CD8-positive, alpha-beta memory T cell (primary cell): ENCODE results near the gene B4GALNT2. TPM values are rescaled to one million over a fixed set of nuclear protein-coding genes. Genes with fewer than 3 reads are reported as not detected.
A peak's percentile ranks its signal among the peaks of the same experiment; 100 is the strongest.
"Not testable (repeated sequence)": the region's sequence is repeated elsewhere in the genome, so short reads cannot be mapped to it uniquely, and the experiment has no call there.

Source experiments
- CTCF ChIA-PET: fragments of 350-600 bp; sonication (Branson Sonifier 250); formaldehyde crosslinking; loops from one replicate; lab custom pipeline; 2021; ENCODE audit warnings: antibody characterized with exemption; lab: Charles Lee
- POLR2A ChIA-PET: fragments of 350-600 bp; sonication (Branson Sonifier 250); formaldehyde crosslinking; loops from one replicate; lab custom pipeline; 2021; ENCODE audit warnings: antibody characterized with exemption; lab: Charles Lee
- DNase-seq, 5 donors: peaks; one replicate each; pipeline versions ENCODE4 v3.0.0 to v3.0.0-alpha.2; 2020 to 2022; ENCODE audit warnings: mixed read lengths in 1 of 5
- H3K27ac ChIP-seq: one replicate; pipeline ENCODE4 v1.7.0; 2013; ENCODE audit warnings: low read depth, mild to moderate bottlenecking, low read length, moderate library complexity
- H3K27me3 ChIP-seq: 2 replicates; pipeline ENCODE4 v1.7.0; 2013; ENCODE audit warnings: low read length, mild to moderate bottlenecking; ENCODE audit not compliant: insufficient read depth, poor library complexity, severe bottlenecking
- H3K36me3 ChIP-seq: 2 replicates; pipeline ENCODE4 v1.7.0; 2013; ENCODE audit warnings: mild to moderate bottlenecking, low read length, moderate library complexity; ENCODE audit not compliant: insufficient read depth
- H3K4me1 ChIP-seq: 2 replicates; pipeline ENCODE4 v1.7.0; 2013; ENCODE audit warnings: mild to moderate bottlenecking, low read length, moderate library complexity; ENCODE audit not compliant: insufficient read depth
- H3K4me3 ChIP-seq: 2 replicates; pipeline ENCODE4 v1.7.0; 2013; ENCODE audit warnings: mild to moderate bottlenecking, low read length
- H3K9me3 ChIP-seq: 2 replicates; pipeline ENCODE4 v1.7.0; 2013; ENCODE audit warnings: mild to moderate bottlenecking, low read length
- H3K27ac Mint-ChIP-seq, 8 donors: one replicate each; pipeline ENCODE4 v1.8.0; 2020 to 2021; ENCODE audit warnings: mixed read lengths in 8 of 8, mild to moderate bottlenecking in 6 of 8, inconsistent platforms in 3 of 8, moderate library complexity in 3 of 8
- H3K27me3 Mint-ChIP-seq, 2 donors: one replicate each; pipeline ENCODE4 v1.8.0; 2020 to 2021; ENCODE audit warnings: mixed read lengths in 2 of 2, mild to moderate bottlenecking in 1 of 2, moderate library complexity in 1 of 2
- H3K36me3 Mint-ChIP-seq, 3 donors: one replicate each; pipeline ENCODE4 v1.8.0; 2020 to 2021; ENCODE audit warnings: mixed read lengths in 3 of 3, inconsistent platforms in 1 of 3, mild to moderate bottlenecking in 1 of 3
- H3K4me1 Mint-ChIP-seq, 3 donors: one replicate each; pipeline ENCODE4 v1.8.0; 2020 to 2021; ENCODE audit warnings: mixed read lengths in 3 of 3, inconsistent platforms in 1 of 3, mild to moderate bottlenecking in 1 of 3
- H3K4me3 Mint-ChIP-seq, 7 donors: one replicate each; pipeline ENCODE4 v1.8.0; 2020 to 2021; ENCODE audit warnings: mixed read lengths in 7 of 7, mild to moderate bottlenecking in 6 of 7, moderate library complexity in 4 of 7, inconsistent platforms in 2 of 7
- H3K9me3 Mint-ChIP-seq, 5 donors: one replicate each; pipeline ENCODE4 v1.8.0; 2020 to 2022; ENCODE audit warnings: mixed read lengths in 5 of 5, mild to moderate bottlenecking in 3 of 5, moderate library complexity in 2 of 5, inconsistent platforms in 1 of 5
- polyA plus RNA-seq: library from polyadenylated mRNA; unstranded; fragments of 300-500 nt; fragmentation: Illumina TruSeq; gene quantifications from one replicate; pipeline ENCODE4 v1.2.3, GENCODE V29; 2021
- total RNA-seq, 2 experiments: library from RNA; stranded (reverse); gene quantifications; one replicate each; pipeline ENCODE4 v1.2.3, GENCODE V29; 2021

B4GALNT2 gene
- total and polyA plus RNA-seq, 3 experiments from 2014 or later: not detected

DNA sequence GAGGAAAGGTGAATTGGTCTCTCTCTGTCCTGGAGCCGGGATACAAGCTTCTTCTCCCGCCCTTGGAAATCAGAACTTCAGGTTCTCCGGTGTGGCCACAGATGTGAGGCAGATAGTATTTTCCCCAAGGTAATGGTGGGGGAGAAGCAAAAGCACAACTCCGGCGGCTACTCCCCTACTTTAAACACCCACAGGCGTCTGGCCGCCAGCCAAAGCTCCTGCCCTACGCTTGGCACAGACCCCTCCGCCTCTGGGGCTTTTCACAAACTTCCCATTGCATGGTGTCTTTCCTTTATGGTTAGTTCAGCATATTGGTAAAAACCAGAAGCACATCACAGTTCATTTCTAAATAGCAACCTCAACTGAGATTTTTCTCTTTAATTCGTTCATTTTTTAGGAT is 39.4 kb upstream of the B4GALNT2 start:
- H3K4me3 ChIP-seq: no peak overlapping the region
- Mint-ChIP-seq H3K4me1 (no peaks in the 10 kb centered on the region), H3K36me3 (no peaks in the 10 kb centered on the region), H3K27me3 (peaks cover 0 to 9% of the 10 kb centered on the region in 2 donors), H3K27ac (no peak overlapping the region), H3K4me3 (no peak overlapping the region), H3K9me3 (no peaks in the 10 kb centered on the region)
- DNase-seq: no peak
- no peak overlapping the region for H3K27ac ChIP-seq
- no peaks in the 10 kb centered on the region for H3K27me3 ChIP-seq
- CTCF ChIA-PET: no interaction called here
- no peaks in the 10 kb centered on the region for H3K4me1 ChIP-seq
- no peaks in the 10 kb centered on the region for H3K36me3 ChIP-seq
- H3K9me3 ChIP-seq: no peaks in the 10 kb centered on the region
- POLR2A ChIA-PET: no interaction called here

DNA sequence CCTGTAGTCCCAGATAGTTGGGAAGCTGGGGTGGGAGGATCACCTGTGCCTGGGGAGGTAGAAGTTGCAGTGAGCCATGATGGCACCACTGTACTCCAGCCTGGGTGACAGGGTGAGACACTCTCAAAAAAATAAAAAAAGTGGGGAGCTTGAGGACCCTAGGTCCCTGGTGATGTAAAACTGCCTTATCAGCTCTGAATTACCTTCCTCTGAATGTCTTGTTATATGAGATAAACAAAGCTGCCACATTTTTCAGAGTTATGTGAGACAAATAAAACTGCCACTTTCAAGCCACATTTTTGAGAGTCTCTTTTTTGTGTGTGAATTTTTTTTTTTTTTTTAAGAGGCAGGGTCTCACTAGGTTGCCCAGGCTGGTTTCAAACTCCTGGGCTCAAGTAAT is 32.0 kb upstream of the B4GALNT2 start:
- H3K27me3 Mint-ChIP-seq: peaks cover 6 to 11% of the 10 kb centered on the region in 2 donors
- H3K9me3 ChIP-seq: no peaks in the 10 kb centered on the region
- DNase-seq: no peak
- no peak overlapping the region for H3K4me3 ChIP-seq
- no peak overlapping the region for H3K27ac ChIP-seq
- H3K4me1 ChIP-seq: no peaks in the 10 kb centered on the region
- H3K4me3 Mint-ChIP-seq: no peak overlapping the region
- H3K4me1 Mint-ChIP-seq: no peaks in the 10 kb centered on the region
- no peak overlapping the region for H3K27ac Mint-ChIP-seq
- no peaks in the 10 kb centered on the region for H3K36me3 ChIP-seq
- no peaks in the 10 kb centered on the region for H3K9me3 Mint-ChIP-seq
- ChIA-PET POLR2A (no interaction called here), CTCF (no interaction called here)
- H3K36me3 Mint-ChIP-seq: no peaks in the 10 kb centered on the region
- H3K27me3 ChIP-seq: no peaks in the 10 kb centered on the region

DNA sequence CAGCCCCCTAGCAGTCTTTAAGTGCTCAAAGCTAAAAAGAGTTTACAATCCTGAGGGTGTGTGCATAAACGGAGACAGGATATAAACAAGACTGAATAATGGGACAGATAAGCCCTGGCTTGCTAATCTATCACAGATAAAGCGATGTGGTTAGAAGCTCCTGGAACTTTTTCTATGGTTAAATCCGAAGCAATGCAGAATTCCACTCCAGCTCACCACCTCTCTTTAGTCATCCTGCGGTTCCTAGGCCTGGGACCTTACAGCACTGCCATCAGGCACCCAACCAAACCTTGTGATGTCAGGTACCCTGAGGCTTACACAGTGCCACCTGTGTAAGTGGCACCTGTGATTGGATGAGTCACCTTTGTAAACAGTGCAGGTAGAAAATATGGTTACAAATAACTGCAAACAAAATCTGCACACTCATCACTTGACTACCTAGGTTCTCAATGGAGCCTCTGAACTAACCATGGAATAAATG is 31.5 kb upstream of the B4GALNT2 start:
- no peaks in the 10 kb centered on the region for H3K9me3 ChIP-seq
- no peak overlapping the region for H3K27ac ChIP-seq
- Mint-ChIP-seq H3K27me3 (peaks cover 6 to 11% of the 10 kb centered on the region in 2 donors), H3K36me3 (no peaks in the 10 kb centered on the region), H3K9me3 (no peaks in the 10 kb centered on the region), H3K27ac (no peak overlapping the region), H3K4me1 (no peaks in the 10 kb centered on the region), H3K4me3 (no peak overlapping the region)
- no peaks in the 10 kb centered on the region for H3K27me3 ChIP-seq
- H3K4me1 ChIP-seq: no peaks in the 10 kb centered on the region
- no peak overlapping the region for H3K4me3 ChIP-seq
- H3K36me3 ChIP-seq: no peaks in the 10 kb centered on the region
- POLR2A ChIA-PET: no interaction called here
- CTCF ChIA-PET: no interaction called here
- DNase-seq: no peak

DNA sequence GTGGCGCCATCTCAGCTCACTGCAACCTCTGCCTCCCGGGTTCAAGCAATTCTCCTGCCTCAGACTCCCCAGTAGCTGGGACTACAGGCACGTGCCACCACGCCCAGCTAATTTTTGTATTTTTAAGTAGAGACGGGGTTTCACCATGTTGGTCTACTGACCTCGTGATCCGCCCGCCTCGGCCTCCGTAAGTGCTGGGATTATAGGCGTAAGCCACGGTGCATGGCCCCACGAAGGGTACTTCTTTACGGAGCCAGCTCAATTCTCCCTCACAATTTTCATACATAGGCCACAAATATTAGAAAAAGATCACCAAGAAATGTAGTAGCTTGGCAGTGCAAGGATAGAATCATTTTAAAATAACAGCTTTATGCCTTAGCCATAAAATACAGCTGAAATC is 29.2 kb upstream of the B4GALNT2 start:
- H3K27me3 ChIP-seq, H3K4me3 Mint-ChIP-seq, DNase-seq, H3K4me1 ChIP-seq, H3K27ac ChIP-seq, H3K4me1 Mint-ChIP-seq, H3K9me3 ChIP-seq, H3K27ac Mint-ChIP-seq, H3K4me3 ChIP-seq, H3K9me3 Mint-ChIP-seq, H3K36me3 Mint-ChIP-seq, H3K36me3 ChIP-seq: not testable (repeated sequence)
- CTCF ChIA-PET: interaction anchor here (1.0 kb wide), 1 partner anchor 225 kb away, joined by 3 read pairs; no protein-coding TSS in a partner anchor
- POLR2A ChIA-PET: interaction anchor here (0.5 kb wide), 1 partner anchor 38 kb away, joined by 4 read pairs; no protein-coding TSS in a partner anchor
- H3K27me3 Mint-ChIP-seq: peaks cover 6 to 11% of the 10 kb centered on the region in 2 donors

DNA sequence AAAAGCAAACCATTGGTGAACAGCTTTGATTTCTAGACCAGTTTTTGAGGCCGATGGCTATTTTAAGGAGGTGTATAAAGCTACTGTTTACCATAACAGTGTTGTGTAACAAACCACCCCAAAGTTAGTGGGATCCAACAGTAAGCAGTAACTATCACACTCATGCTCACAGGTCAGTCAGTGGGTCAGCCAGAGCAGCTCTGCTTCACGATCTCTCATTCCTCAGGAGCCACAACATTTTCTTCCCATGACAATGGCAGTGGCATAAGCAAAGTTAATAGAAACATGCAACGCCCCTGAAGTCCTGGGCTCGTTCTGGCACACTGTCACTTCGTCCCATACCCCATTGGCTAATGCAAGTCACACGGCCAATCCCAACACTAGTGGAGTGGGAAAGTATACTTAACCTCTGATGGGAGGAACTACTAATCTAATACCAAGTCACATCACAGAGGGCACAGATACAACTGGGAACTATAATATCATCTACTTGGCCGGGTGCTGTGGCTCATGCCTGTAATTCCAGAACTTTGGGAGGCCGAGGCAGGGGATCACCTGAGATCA is 28.0 kb upstream of the B4GALNT2 start:
- H3K27me3 ChIP-seq: no peaks in the 10 kb centered on the region
- Mint-ChIP-seq H3K4me3 (no peak overlapping the region), H3K9me3 (no peaks in the 10 kb centered on the region), H3K4me1 (peaks cover 0 to 4% (median 1%) of the 10 kb centered on the region in 3 donors), H3K36me3 (no peaks in the 10 kb centered on the region), H3K27me3 (peaks cover 6 to 9% of the 10 kb centered on the region in 2 donors), H3K27ac (peak overlapping the region in 1 of 8 donors; percentile 69)
- no peaks in the 10 kb centered on the region for H3K9me3 ChIP-seq
- ChIA-PET CTCF (no interaction called here), POLR2A (no interaction called here)
- DNase-seq: no peak
- H3K27ac ChIP-seq: no peak overlapping the region
- no peaks in the 10 kb centered on the region for H3K36me3 ChIP-seq
- no peak overlapping the region for H3K4me3 ChIP-seq
- no peaks in the 10 kb centered on the region for H3K4me1 ChIP-seq

DNA sequence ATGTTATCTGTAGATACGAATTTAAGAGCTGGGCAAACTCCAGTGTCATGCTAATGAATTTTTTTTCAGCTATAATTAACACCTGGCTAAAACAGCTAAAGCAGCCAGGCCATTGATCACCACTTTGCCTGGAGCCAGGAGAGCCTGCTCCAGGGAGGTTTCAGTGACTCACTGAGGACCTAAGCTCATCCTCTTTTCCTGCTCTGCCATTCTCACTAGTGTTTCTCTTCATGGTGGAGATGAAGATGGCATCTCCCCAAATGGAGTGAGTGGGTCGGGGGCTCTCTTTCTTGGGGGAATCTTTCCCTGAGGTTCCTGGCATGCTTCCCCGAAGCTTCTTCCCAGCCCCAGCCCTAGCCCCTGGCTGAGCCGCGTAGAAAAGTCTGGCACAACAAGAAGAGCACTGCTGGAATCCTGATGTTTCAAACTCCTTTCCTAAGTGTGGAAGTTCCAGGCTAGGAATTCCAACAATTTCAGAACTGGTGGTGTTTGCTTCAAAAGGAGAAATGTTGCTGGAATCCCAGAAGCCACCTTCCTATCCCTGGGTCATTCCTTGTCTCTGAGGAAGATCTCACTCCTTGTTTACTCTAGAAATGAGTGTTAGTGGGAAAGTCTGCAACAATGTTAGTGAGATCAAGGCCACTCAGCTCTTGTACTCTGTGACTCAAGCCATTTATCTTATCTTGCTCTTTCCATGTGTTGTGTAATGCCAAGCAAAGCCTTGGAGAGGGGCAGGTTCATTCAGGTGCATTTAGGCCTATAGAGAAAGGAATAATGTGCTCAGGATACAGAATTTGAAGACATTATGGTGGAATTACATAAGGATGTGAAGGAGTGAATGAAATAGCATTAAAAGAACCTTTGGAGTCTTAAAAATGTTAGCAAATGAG is 26.0 kb upstream of the B4GALNT2 start:
- no peak overlapping the region for H3K4me3 Mint-ChIP-seq
- H3K27me3 Mint-ChIP-seq: peaks cover 2 to 5% of the 10 kb centered on the region in 2 donors
- H3K36me3 ChIP-seq: no peaks in the 10 kb centered on the region
- DNase-seq: no peak
- H3K27me3 ChIP-seq: no peaks in the 10 kb centered on the region
- no peak overlapping the region for H3K4me3 ChIP-seq
- no peak overlapping the region for H3K27ac Mint-ChIP-seq
- no peaks in the 10 kb centered on the region for H3K9me3 Mint-ChIP-seq
- no peaks in the 10 kb centered on the region for H3K9me3 ChIP-seq
- peaks cover 0 to 4% (median 1%) of the 10 kb centered on the region in 3 donors for H3K4me1 Mint-ChIP-seq
- CTCF ChIA-PET: no interaction called here
- no peaks in the 10 kb centered on the region for H3K4me1 ChIP-seq
- no peak overlapping the region for H3K27ac ChIP-seq
- POLR2A ChIA-PET: no interaction called here
- no peaks in the 10 kb centered on the region for H3K36me3 Mint-ChIP-seq

DNA sequence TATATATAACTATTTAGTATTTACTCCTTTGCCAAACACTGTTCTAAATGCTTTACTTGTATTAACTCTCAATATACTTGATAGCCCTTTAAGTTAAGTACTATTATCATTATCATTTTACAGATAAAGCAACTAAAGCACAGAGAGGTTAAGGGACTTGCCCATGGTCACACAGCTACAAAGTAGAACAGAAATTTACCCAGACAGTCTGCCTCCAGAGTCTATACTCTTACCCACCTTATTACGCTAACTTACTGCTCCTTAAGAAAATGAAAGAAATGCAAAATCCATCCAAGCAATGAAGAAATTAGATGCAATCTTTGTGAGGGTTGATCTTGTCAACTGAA is 25.4 kb upstream of the B4GALNT2 start:
- POLR2A ChIA-PET: no interaction called here
- CTCF ChIA-PET: no interaction called here
- Mint-ChIP-seq H3K9me3 (no peaks in the 10 kb centered on the region), H3K4me3 (no peak overlapping the region), H3K27me3 (peaks cover 0 to 2% of the 10 kb centered on the region in 2 donors), H3K4me1 (peaks cover 0 to 4% (median 1%) of the 10 kb centered on the region in 3 donors), H3K36me3 (no peaks in the 10 kb centered on the region), H3K27ac (peak overlapping the region in 1 of 8 donors; percentile 38)
- DNase-seq: no peak
- no peak overlapping the region for H3K27ac ChIP-seq
- H3K4me1 ChIP-seq: no peaks in the 10 kb centered on the region
- no peak overlapping the region for H3K4me3 ChIP-seq
- H3K27me3 ChIP-seq: no peaks in the 10 kb centered on the region
- H3K36me3 ChIP-seq: no peaks in the 10 kb centered on the region
- no peaks in the 10 kb centered on the region for H3K9me3 ChIP-seq

DNA sequence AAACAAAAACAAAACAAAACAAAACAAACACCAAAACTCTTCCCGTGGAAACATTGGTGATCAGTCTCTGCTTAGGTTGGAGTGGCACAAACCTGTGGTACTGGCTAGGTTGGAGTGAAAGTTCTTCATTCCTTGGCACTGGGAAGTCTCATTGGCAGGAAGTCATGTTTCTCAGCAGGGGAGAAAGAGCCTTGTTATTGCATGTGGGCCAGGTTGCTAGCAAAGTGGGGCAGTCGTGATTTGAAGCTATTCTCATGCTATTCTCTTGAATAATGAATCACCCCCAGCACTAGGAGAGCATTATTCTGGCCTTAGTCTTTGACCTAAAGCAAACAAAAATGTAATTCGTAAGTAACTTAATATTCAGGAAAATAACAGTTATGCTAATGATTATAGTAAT is 24.3 kb upstream of the B4GALNT2 start:
- POLR2A ChIA-PET: no interaction called here

More for the DNA sequence above, 24.3 kb upstream of the B4GALNT2 start:
- no peaks in the 10 kb centered on the region for H3K4me1 ChIP-seq
- H3K4me1 Mint-ChIP-seq: peaks cover 0 to 4% (median 1%) of the 10 kb centered on the region in 3 donors
- DNase-seq: no peak
- peaks cover 2 to 4% of the 10 kb centered on the region in 2 donors for H3K27me3 Mint-ChIP-seq
- H3K36me3 ChIP-seq: no peaks in the 10 kb centered on the region
- peak overlapping the region in 1 of 8 donors; percentile 72 for H3K27ac Mint-ChIP-seq
- H3K9me3 Mint-ChIP-seq: no peaks in the 10 kb centered on the region
- no peaks in the 10 kb centered on the region for H3K27me3 ChIP-seq
- H3K4me3 Mint-ChIP-seq: no peak overlapping the region
- no peaks in the 10 kb centered on the region for H3K9me3 ChIP-seq
- no peak overlapping the region for H3K27ac ChIP-seq
- CTCF ChIA-PET: no interaction called here
- no peaks in the 10 kb centered on the region for H3K36me3 Mint-ChIP-seq
- no peak overlapping the region for H3K4me3 ChIP-seq
